Forelimb muscle (tissue), 1 donor: Measurements from ENCODE around the gene OR12D3. TPM values are rescaled to one million over a fixed set of nuclear protein-coding genes. Genes with fewer than 3 reads are reported as not detected.
"Not testable (repeated sequence)": the region's sequence is repeated elsewhere in the genome, so short reads cannot be mapped to it uniquely, and the experiment has no call there.

Experiments
- DNase-seq: peaks from one replicate; pipeline ENCODE4 v3.0.0-alpha.2; 2013; ENCODE audit warnings: low read depth
- polyA plus RNA-seq: library from polyadenylated mRNA; unstranded; fragments of 120-200 nt; gene quantifications from one replicate; pipeline ENCODE4 v1.2.1, GENCODE V29; 2013; ENCODE audit not compliant: insufficient read length

Gene OR12D3, protein sequence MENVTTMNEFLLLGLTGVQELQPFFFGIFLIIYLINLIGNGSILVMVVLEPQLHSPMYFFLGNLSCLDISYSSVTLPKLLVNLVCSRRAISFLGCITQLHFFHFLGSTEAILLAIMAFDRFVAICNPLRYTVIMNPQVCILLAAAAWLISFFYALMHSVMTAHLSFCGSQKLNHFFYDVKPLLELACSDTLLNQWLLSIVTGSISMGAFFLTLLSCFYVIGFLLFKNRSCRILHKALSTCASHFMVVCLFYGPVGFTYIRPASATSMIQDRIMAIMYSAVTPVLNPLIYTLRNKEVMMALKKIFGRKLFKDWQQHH
- not detected for polyA plus RNA-seq

DNA sequence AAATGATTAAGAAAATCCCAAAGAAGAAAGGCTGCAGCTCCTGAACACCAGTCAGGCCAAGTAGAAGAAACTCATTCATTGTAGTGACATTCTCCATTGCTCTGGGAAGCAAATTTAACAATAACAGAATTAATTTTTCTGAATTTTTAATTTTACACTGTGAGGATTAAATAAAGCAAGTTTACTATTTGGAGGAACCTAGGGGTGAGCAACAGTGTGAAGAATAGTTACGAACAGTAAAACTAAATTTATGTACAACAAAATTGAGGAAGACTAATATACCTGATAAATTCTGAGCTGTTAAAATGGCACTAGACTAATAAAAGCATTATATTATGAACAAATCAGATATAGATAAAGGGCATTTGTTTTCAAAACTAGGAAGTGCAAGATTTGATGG is at the start of gene OR12D3:
TSS of gene OR12D3 (minus strand) at position 101 of the 400 bp plus-strand sequence. CDS start at position 97, 4 bp downstream.
- no peak for DNase-seq

DNA sequence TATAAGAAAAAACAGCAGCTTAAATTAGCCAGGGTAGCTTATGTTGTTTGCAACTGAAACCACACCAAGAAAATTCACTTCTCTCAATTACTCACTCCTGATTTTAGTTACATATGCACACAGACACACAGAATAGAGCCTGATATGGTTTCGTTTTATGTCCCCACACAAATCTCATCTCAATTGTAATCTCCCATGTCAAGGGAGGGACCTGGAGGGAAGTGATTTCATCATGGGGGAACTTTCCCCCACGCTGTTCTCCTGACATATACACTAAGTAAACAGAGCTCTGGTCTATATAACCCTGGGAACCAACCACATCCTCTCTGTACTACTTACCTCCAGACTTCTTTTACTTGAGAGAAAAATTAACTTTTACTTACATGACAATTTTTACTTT is 49.5 kb upstream of the OR12D3 start:
- DNase-seq: no peak

DNA sequence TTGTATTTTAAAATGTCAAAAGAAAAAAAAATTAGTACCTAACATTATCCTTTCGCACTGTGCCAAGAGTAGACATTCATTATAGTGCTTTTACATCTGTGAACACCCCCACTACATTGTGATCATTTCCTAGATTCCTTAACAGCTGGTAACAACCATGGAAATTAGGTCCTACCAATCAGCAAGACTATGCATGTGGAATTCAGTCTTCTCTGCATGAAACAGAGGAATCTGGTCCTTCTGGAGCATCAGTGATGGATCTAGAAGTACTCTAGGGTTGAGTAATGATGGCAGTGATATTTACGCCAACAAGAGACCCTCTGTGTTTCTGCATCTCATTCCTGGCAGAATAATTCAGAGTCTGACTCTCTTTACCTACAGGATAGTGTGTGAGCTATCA is 49.1 kb upstream of the OR12D3 start:
- no peak for DNase-seq

DNA sequence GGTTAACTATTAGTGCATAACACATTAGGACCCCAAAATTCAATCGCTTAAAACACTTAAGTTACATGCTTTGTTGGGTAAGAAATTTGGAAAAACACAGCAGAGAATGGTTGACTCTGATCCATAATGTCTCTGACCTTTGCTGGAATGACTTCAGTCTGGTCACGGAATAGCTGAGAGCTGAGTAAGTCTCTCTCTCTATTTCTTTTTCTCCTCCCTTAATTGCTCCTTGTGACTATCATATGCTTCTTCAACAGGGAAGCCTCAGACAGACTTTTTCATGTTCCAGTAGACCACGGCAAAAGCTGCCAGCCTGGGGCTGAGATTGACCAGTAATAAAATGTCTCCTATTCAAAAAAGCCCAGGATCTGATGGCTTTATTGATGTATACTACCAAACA is 44.4 kb upstream of the OR12D3 start:
- no peak for DNase-seq

DNA sequence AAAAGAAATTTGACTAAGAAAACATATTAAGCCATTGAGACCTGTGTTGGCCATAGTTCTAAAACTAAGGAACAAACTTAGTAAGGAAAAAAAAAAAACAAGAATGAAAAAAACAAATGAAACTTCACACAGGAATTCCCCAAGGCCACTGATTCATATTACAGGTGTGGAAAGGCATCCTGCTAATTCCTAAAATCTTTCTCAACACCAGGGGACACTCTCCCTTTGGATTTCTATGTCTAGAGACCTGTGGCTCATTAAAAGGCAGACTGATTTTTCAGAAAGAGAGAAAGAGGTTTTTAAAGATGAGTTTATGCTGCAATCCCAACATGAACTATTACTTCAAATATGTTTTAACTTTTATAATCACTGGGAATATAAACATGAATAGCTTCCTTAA is 39.5 kb upstream of the OR12D3 start, which contains the start of gene OR12D1:
TSS of gene OR12D1 (plus strand) at position 341 of the 400 bp plus-strand sequence.
- no peak for DNase-seq

DNA sequence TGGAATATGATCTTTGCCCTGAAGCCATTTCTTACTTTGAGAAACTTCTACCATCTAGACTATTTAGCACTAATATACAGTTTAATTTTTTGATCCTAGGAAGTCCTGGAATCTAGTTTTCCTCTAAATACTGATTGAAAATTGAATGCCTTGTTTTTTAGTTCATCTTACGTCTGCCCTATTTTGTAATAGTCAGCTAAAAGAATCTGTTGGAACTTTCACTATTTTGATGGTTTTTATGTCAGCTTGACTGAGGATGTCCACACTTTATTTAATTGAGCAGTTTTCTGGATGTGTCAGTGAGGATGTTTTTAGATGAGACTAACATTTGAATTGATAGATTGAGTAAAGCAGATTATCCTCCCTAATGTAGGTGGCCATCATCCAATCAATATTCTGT is 28.7 kb upstream of the OR12D3 start:
- no peak for DNase-seq

DNA sequence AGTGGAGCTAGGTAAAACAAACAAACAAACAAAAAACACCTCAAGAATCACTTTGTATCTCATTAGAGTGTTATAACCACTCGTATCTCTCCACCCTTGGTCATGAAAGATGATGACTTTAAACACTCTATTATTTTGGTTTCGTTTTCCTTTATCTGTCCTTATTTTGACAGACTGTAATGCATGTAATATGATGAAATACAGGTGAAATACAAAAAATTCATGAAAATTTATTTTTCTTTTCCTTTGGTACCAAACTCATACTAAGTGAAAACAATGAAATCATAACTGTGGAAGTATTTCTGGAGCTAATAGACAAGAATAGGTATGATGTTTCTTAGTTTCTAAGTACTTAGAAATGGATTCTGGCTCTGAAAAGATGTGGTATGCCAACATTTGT is 24.4 kb upstream of the OR12D3 start:
- DNase-seq: no peak

DNA sequence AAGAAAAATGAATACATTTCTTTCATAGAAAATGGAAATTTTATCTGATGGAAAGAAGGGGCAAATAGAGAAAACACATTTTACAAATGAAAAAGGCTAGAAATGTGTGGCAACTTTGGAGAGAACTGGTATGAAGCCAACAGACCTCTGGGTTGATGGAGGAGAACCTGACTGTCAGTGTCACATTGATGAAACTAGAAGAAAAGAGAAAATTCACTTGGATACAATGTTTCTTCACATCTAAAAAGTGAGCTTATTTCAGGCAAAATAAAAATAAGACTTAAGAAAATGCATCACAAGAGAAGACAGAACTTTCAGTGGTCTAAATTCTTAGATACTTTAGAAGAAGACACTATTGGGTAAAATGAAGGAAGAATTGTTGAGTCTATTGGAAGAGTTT is 20.2 kb upstream of the OR12D3 start, which contains the start of gene OR12D2:
TSS of gene OR12D2 (plus strand) at position 301 of the 400 bp plus-strand sequence. CDS start 1,069 bp downstream, outside the sequence.
- no peak for DNase-seq

DNA sequence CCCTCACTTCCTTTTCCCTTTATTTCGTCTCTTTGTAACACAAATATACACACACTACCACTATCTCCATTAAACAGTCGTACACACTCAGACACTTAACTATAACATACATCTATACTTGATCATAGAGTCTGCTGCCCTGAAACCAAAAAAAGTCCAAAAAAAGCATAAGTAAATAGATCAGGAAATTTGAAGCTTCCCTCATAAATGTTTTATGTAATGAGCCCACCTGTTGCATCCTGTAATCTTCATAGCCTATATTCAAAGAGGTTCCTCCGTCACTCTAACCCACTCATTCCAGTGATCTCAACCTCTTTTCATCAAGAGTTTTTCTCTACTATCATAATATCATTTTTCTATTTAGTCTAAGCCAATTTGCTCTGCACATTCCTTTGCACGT is 13.4 kb upstream of the OR12D3 start:
- DNase-seq: no peak

DNA sequence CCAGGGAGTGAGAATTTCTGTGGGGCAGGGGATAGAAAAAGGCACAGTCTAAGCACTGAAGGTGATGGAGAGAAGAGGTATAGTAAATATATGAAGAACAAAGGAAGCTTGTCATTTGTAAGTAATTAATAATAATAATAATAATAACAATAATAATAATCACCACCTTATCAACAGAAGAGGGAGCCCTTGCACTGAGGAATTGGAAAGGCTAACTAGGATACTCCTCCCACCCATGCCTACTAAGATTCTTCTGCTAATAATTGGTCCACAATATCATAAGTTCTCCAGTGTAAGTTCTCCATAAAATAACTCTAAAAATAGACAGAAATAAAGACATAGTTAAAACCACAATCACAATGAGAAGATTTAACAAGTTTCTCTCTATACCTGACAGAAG is 912 bp upstream of the OR12D3 start:
- DNase-seq: no peak

DNA sequence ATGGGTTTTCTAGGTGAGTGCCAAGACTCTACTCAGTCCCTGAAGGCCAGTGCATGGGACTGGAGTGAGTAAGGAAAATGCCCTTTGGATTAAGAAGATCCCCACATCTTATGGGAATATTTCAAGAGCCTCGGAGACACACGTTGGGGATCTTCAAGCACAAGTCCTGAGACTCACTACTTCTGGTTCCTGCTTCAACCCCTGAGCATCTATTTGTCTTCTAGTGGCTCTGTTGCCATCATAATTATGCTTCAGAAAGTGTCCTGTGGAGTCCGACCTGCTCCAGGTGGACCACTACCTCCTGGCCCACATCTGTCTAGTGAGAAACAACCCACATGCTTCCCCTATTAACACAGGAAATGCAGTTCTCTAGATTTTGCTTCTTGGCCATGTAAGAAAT is 6.3 kb downstream of the OR12D3 start, which contains the start of gene OR5V1:
TSS of gene OR5V1 (minus strand) at position 101 of the 400 bp plus-strand sequence. CDS start 12,670 bp downstream, outside the sequence.
- DNase-seq: no peak

DNA sequence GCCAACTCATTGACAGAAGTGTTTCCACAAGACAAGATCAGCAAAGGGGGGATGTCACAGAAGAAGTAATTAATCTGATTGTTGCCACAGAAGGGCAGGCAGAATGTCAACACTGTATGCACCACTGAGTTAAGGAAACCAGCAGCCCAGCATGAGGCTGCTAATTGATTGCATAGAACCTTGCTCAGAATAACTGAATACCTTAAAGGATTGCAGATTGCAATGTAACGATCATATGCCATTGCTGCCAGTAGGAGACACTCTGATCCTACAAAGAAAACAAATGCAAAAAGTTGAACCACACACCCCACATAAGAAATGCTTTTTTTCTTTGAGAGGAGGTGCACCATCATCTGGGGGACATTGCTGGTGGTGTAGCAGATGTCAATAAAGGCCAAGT is 19.5 kb downstream of the OR12D3 start:
- DNase-seq: no peak

DNA sequence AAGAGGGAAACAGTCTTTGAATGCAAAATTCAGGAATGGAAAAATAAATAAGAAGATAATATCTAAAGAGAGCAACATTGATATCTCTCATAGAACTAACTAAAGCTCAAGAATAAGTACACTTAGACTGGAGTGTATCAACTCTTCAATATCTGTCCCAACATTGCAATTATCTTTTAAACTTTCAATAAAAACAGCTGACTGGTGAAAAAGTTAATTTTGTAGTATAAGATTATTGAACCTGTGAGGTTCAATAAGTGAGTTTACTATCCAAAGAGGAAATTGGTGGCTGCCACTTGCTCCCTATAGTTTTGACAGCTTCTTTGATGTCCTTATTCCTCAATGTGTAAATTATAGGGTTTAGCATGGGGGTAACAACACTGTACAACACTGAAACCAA is 20.1 kb downstream of the OR12D3 start:
- DNase-seq: no peak

DNA sequence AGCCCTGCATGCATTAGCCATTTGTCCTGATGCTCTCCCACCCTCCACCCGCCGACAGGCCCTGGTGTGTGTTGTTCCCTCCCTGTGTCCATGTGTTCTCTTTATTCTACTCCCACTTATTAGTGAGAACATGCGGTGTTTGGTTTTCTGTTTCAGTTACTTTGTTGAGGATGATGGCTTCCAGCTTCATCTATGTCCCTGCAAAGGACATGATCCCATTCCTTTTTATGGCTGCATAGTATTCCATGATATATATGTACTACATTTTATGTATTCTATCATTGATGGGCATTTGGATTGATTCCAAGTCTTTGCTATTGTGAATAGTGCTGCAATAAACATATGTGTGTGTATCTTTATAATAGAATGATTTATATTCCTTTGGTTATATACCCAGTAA is 25.7 kb downstream of the OR12D3 start:
- not testable (repeated sequence) for DNase-seq

DNA sequence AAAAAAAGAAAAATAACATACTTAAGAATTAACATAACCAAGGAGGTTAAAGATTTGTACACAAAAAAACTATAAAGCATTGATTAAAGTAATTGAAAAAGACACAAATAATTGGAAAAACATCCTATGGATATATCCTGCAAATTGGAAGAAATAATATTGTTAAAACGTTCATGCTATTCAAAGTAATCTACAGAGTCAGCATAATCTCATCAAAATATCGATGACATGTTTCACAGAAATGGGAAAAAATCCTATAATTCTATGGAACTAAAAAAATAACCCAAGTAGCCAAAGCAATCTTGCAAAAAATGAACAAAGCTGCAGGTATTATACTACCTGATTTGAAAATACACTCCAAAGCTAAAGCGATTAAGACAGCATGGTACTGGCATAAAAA is 29.7 kb downstream of the OR12D3 start:
- no peak for DNase-seq

DNA sequence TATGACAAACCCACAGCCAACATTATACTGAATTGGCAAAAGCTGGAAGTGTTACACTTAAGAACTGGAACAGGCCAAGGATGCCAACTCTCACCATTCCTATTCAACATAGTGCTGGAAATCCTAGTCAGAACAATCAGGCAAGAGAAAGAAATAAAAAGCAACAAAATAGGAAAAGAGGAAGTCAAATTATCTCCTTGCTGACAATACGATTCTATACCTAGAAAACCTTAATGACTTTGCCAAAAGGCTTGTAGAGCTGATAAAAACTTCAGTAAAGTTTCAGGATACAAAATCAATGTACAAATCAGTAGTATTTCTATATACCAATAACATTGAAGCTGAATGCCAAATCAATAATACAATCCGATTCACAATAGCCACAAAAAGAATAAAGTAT is 38.8 kb downstream of the OR12D3 start:
- DNase-seq: no peak

DNA sequence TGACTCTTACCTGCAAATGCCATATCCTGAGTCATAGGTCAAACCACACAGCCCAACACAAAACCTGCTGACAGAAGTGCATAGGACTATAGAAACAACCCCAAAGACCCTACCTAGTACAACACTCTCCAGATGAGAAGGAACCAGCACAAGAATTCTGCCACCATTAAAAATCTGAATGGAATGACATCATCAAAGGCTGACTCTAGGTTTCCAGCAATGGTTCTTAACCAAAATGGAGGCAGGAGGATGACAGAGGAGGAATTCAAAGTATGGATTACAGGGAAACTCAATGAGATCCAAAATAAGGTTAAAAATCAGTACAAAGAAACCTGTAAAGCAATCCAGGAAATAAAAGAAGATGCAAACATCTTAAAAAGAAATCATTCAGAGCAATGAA is 42.4 kb downstream of the OR12D3 start:
- DNase-seq: no peak

DNA sequence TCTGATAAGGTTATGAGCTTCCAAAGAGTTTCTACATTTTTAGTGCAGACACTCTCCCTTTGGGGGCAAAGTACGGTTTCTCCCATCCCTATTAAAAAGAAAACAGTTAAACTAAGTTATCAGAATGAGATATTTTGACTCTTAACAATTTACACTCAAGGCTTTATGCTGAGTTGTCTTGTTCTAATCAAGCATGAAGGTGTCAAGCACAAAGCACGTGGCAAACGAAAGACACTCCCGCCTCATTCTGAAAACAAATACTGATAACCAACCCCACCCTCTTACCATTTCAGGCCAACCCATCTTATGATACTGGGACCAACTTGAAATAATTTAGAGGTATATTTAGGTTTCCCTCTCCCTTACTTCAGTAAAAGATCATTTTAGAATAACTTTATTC is 49.3 kb downstream of the OR12D3 start:
- DNase-seq: no peak

Other genes starting within 250 kb of the OR12D3 start
- gene OR2J2, start 204.4 kb downstream of the OR12D3 start, polyA plus RNA-seq: not detected
- 0.05 TPM for gene OR14J1, start 73.6 kb downstream of the OR12D3 start, polyA plus RNA-seq
- gene OR5V1, start 6.4 kb downstream of the OR12D3 start, polyA plus RNA-seq: not detected
- not detected for gene OR12D2, start 20.3 kb upstream of the OR12D3 start, polyA plus RNA-seq
- gene OR12D1, start 39.6 kb upstream of the OR12D3 start, polyA plus RNA-seq: not detected
- not detected for gene OR10C1, start 64.0 kb upstream of the OR12D3 start, polyA plus RNA-seq
- not detected for gene OR11A1, start 81.8 kb upstream of the OR12D3 start, polyA plus RNA-seq
- not detected for gene OR2H1, start 81.9 kb upstream of the OR12D3 start, polyA plus RNA-seq
- not detected for gene MAS1L, start 112.7 kb upstream of the OR12D3 start, polyA plus RNA-seq
- 0.28 TPM for gene UBD, start 184.4 kb upstream of the OR12D3 start, polyA plus RNA-seq
- gene OR2H2, start 209.8 kb upstream of the OR12D3 start, polyA plus RNA-seq: 0.15 TPM